GM19452 (cell line): Measurements from ENCODE around the gene PEX14.

ENCODE experiments used
- ATAC-seq: cut with Tn5 transposase; IDR thresholded peaks from one replicate; pipeline ENCODE4 v1.9.1; 2021; ENCODE audit not compliant: unreplicated experiment

The PEX14 gene

GRCh38 chr1:10629816-10630571, 155.2 kb downstream of the PEX14 start:
- no peak for ATAC-seq

GRCh38 chr1:10630661-10631120, 155.9 kb downstream of the PEX14 start:
- no peak for ATAC-seq

GRCh38 chr1:10631121-10631810, 156.5 kb downstream of the PEX14 start:
- ATAC-seq: no peak

GRCh38 chr1:10631811-10632593, 157.3 kb downstream of the PEX14 start:
- no peak for ATAC-seq

- ATAC-seq: no peak
Observed at GRCh38 chr1:10632691-10633090, 157.9 kb downstream of the PEX14 start.

GRCh38 chr1:10633416-10633815, 158.7 kb downstream of the PEX14 start:
- ATAC-seq: no peak

GRCh38 chr1:10634075-10634427, 159.3 kb downstream of the PEX14 start:
- ATAC-seq: no peak

GRCh38 chr1:10634428-10635084, 159.8 kb downstream of the PEX14 start:
- no peak for ATAC-seq

GRCh38 chr1:10635085-10635896, 160.5 kb downstream of the PEX14 start:
- ATAC-seq: no peak

GRCh38 chr1:10635992-10636391, 161.2 kb downstream of the PEX14 start:
- no peak for ATAC-seq

GRCh38 chr1:10637400-10637799, 162.7 kb downstream of the PEX14 start:
- no peak for ATAC-seq

GRCh38 chr1:10637834-10638558, 163.2 kb downstream of the PEX14 start:
- ATAC-seq: no peak

GRCh38 chr1:10638559-10639005, 163.8 kb downstream of the PEX14 start:
- no peak for ATAC-seq

GRCh38 chr1:10639011-10639774, 164.4 kb downstream of the PEX14 start:
- ATAC-seq: no peak

- no peak for ATAC-seq
Observed at GRCh38 chr1:10639775-10640578, 165.2 kb downstream of the PEX14 start.

- no peak for ATAC-seq
Observed at GRCh38 chr1:10640843-10641553, 166.2 kb downstream of the PEX14 start.

GRCh38 chr1:10641976-10642375, 167.2 kb downstream of the PEX14 start:
- ATAC-seq: no peak
